HEK293 (cell line): Measurements from ENCODE around the gene TOR2A.

Experiments
- CTCF ChIA-PET: fragments of 350-600 bp; formaldehyde crosslinking; extraction: SDS; loops from one replicate; lab custom pipeline; 2021; ENCODE audit warnings: antibody characterized with exemption; lab: Yijun Ruan, JAX
- POLR2A ChIA-PET: fragments of 300-600 bp; formaldehyde crosslinking; extraction: SDS; loops from one replicate; lab custom pipeline; 2020; ENCODE audit warnings: antibody characterized with exemption, inconsistent platforms; lab: Yijun Ruan, JAX
- H3K27ac ChIP-seq: fragments of 200-500 bp; sonication (Bioruptor generic); 2 replicates; pipeline ENCODE4 v1.5.1; 2014; ENCODE audit warnings: low read depth, low read length, control low read depth, inconsistent platforms; ENCODE audit errors: extremely low read depth
- H3K36me3 ChIP-seq, 2 experiments: fragments of 200-500 bp in 1 of 2; sonication (Bioruptor generic) in 1 of 2; 1 replicate in 1 of 2; 2 replicates in 1 of 2; pipeline ENCODE4 v1.5.1; 2014 to 2017; ENCODE audit warnings: inconsistent platforms in 2 of 2, low read length in 2 of 2; ENCODE audit not compliant: control insufficient read depth in 2 of 2, insufficient read depth in 1 of 2
- H3K4me1 ChIP-seq: fragments of 200-500 bp; sonication (Bioruptor generic); 2 replicates; pipeline ENCODE4 v1.5.1; 2014; ENCODE audit warnings: mild to moderate bottlenecking, low read length, inconsistent platforms; ENCODE audit not compliant: control insufficient read depth, insufficient read depth
- H3K4me3 ChIP-seq: 2 replicates; pipeline ENCODE4 v1.5.1; 2011; ENCODE audit warnings: low read depth, mild to moderate bottlenecking, control low read depth, low read length, moderate library complexity
- H3K9me3 ChIP-seq: fragments of 200-500 bp; sonication (Bioruptor generic); 2 replicates; pipeline ENCODE4 v1.5.1; 2014; ENCODE audit warnings: low read depth, low read length, inconsistent platforms; ENCODE audit not compliant: control insufficient read depth, insufficient read depth
- IKZF3 ChIP-seq: fragments of 450-650 bp; IDR thresholded peaks from 2 replicates; pipeline ENCODE4 v1.5.0; 2018; ENCODE audit warnings: missing biosample characterization, mild to moderate bottlenecking, missing genetic modification characterization, moderate library complexity
- OVOL3 ChIP-seq: fragments of 450-650 bp; formaldehyde crosslinking; IDR thresholded peaks from 2 replicates; pipeline ENCODE4 v1.5.1; 2016; ENCODE audit warnings: missing biosample characterization, missing genetic modification characterization
- ZBTB6 ChIP-seq: fragments of 450-650 bp; formaldehyde crosslinking; IDR thresholded peaks from 2 replicates; pipeline ENCODE4 v1.5.1; 2017; ENCODE audit warnings: missing biosample characterization, missing genetic modification characterization
- ZNF121 ChIP-seq: fragments of 450-650 bp; formaldehyde crosslinking; IDR thresholded peaks from 2 replicates; pipeline ENCODE4 v1.5.1; 2016; ENCODE audit warnings: missing biosample characterization, missing genetic modification characterization
- ZNF138 ChIP-seq: fragments of 450-650 bp; formaldehyde crosslinking; IDR thresholded peaks from 2 replicates; pipeline ENCODE4 v1.5.1; 2016; ENCODE audit warnings: missing biosample characterization, missing genetic modification characterization, borderline replicate concordance
- ZNF23 ChIP-seq: fragments of 450-650 bp; formaldehyde crosslinking; IDR thresholded peaks from 2 replicates; pipeline ENCODE4 v1.5.1; 2016; ENCODE audit warnings: missing biosample characterization, missing genetic modification characterization, borderline replicate concordance
- ZNF324 ChIP-seq: fragments of 450-650 bp; formaldehyde crosslinking; IDR thresholded peaks from 2 replicates; pipeline ENCODE4 v1.5.1; 2016; ENCODE audit warnings: missing biosample characterization, missing genetic modification characterization
- ZNF585B ChIP-seq: fragments of 450-650 bp; formaldehyde crosslinking; IDR thresholded peaks from 2 replicates; pipeline ENCODE4 v1.5.1; 2016; ENCODE audit warnings: missing biosample characterization, missing genetic modification characterization
- ZNF610 ChIP-seq: fragments of 450-650 bp; formaldehyde crosslinking; IDR thresholded peaks from 2 replicates; pipeline ENCODE4 v1.5.1; 2016; ENCODE audit warnings: missing biosample characterization, missing genetic modification characterization, borderline replicate concordance
- ZNF624 ChIP-seq: fragments of 450-650 bp; formaldehyde crosslinking; IDR thresholded peaks from 2 replicates; pipeline ENCODE4 v1.5.1; 2017; ENCODE audit warnings: missing biosample characterization, missing genetic modification characterization
- ZNF677 ChIP-seq: fragments of 450-650 bp; IDR thresholded peaks from 2 replicates; pipeline ENCODE4 v1.5.0; 2018; ENCODE audit warnings: missing biosample characterization, mild to moderate bottlenecking, missing genetic modification characterization, moderate library complexity
- ZNF76 ChIP-seq: fragments of 450-650 bp; formaldehyde crosslinking; IDR thresholded peaks from 2 replicates; pipeline ENCODE4; 2016; ENCODE audit warnings: low read depth, missing biosample characterization, missing genetic modification characterization, borderline replicate concordance
- ZSCAN23 ChIP-seq: fragments of 450-650 bp; formaldehyde crosslinking; IDR thresholded peaks from 2 replicates; pipeline ENCODE4 v1.5.1; 2016; ENCODE audit warnings: missing biosample characterization, missing genetic modification characterization
- TF ChIP-seq, protein P1 (sequence below): fragments of 450-650 bp; formaldehyde crosslinking; IDR thresholded peaks from 2 replicates; pipeline ENCODE4 v1.5.0; 2017; ENCODE audit warnings: missing biosample characterization, missing genetic modification characterization, borderline replicate concordance
- TF ChIP-seq, protein P2 (sequence below): fragments of 450-650 bp; formaldehyde crosslinking; IDR thresholded peaks from 2 replicates; pipeline ENCODE4 v1.5.1; 2016; ENCODE audit warnings: missing biosample characterization, missing genetic modification characterization
- TF ChIP-seq, protein P3 (sequence below): fragments of 450-650 bp; formaldehyde crosslinking; IDR thresholded peaks from 2 replicates; pipeline ENCODE4 v1.5.1; 2016; ENCODE audit warnings: missing biosample characterization, missing genetic modification characterization
- TF ChIP-seq, protein P4 (sequence below): fragments of 450-650 bp; formaldehyde crosslinking; IDR thresholded peaks from 2 replicates; pipeline ENCODE4 v1.5.1; 2016; ENCODE audit warnings: missing biosample characterization, missing genetic modification characterization
- TF ChIP-seq, protein P5 (sequence below): fragments of 450-650 bp; formaldehyde crosslinking; IDR thresholded peaks from 2 replicates; pipeline ENCODE4 v1.5.1; 2017; ENCODE audit warnings: missing biosample characterization, missing genetic modification characterization

Gene TOR2A

DNA sequence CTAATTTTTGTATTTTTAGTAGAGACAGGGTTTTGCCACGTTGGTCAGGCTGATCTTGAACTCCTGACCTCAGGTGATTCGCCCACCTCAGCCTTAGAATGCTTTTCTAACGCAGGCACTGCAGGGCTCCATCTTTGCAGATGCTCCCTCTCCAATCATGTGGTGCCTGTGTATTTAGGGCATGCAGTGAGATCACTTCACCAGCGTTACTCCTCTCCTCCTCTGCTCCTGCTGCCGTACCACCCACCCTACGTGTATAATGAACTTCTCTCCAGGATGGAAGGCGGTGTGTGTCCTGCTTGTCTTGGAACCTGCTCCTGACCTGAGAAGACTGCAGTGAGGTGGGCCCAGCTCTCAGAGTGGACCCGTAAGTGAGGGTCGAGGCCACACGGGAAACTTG is 42.0 kb downstream of the TOR2A start (continued):
- TF ChIP-seq, protein P1, sequence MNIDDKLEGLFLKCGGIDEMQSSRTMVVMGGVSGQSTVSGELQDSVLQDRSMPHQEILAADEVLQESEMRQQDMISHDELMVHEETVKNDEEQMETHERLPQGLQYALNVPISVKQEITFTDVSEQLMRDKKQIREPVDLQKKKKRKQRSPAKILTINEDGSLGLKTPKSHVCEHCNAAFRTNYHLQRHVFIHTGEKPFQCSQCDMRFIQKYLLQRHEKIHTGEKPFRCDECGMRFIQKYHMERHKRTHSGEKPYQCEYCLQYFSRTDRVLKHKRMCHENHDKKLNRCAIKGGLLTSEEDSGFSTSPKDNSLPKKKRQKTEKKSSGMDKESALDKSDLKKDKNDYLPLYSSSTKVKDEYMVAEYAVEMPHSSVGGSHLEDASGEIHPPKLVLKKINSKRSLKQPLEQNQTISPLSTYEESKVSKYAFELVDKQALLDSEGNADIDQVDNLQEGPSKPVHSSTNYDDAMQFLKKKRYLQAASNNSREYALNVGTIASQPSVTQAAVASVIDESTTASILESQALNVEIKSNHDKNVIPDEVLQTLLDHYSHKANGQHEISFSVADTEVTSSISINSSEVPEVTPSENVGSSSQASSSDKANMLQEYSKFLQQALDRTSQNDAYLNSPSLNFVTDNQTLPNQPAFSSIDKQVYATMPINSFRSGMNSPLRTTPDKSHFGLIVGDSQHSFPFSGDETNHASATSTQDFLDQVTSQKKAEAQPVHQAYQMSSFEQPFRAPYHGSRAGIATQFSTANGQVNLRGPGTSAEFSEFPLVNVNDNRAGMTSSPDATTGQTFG (tag by site-specific recombination), result no peak
- TF ChIP-seq ZNF23, result no peak

GRCh38 chr9:127692071-127692470 is 43.0 kb downstream of the TOR2A start:
- CTCF ChIA-PET, result interaction anchor here (0.7 to 1.0 kb wide), 2 partner anchors 42 to 189 kb away, joined by 3 to 4 read pairs; no protein-coding TSS in a partner anchor
- Histone ChIP-seq H3K36me3 (peaks cover 0 to 36% of the 10 kb centered on the region in 2 experiments; a peak in 1 of 3 replicates), H3K4me3 (no peak overlapping the region), H3K4me1 (no peaks in the 10 kb centered on the region), H3K9me3 (no peaks in the 10 kb centered on the region), H3K27ac (no peak overlapping the region)
- POLR2A ChIA-PET, result no interaction called here
- no peak for TF ChIP-seq ZNF677 (tag by site-specific recombination)
- no peak for TF ChIP-seq ZNF76 (tag by site-specific recombination)
- TF ChIP-seq ZNF610, result no peak
- TF ChIP-seq ZNF138 (tag by site-specific recombination), result no peak
- TF ChIP-seq, protein P2, sequence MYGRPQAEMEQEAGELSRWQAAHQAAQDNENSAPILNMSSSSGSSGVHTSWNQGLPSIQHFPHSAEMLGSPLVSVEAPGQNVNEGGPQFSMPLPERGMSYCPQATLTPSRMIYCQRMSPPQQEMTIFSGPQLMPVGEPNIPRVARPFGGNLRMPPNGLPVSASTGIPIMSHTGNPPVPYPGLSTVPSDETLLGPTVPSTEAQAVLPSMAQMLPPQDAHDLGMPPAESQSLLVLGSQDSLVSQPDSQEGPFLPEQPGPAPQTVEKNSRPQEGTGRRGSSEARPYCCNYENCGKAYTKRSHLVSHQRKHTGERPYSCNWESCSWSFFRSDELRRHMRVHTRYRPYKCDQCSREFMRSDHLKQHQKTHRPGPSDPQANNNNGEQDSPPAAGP (tag by site-specific recombination), result no peak
- TF ChIP-seq OVOL3, result no peak
- TF ChIP-seq, protein P3, sequence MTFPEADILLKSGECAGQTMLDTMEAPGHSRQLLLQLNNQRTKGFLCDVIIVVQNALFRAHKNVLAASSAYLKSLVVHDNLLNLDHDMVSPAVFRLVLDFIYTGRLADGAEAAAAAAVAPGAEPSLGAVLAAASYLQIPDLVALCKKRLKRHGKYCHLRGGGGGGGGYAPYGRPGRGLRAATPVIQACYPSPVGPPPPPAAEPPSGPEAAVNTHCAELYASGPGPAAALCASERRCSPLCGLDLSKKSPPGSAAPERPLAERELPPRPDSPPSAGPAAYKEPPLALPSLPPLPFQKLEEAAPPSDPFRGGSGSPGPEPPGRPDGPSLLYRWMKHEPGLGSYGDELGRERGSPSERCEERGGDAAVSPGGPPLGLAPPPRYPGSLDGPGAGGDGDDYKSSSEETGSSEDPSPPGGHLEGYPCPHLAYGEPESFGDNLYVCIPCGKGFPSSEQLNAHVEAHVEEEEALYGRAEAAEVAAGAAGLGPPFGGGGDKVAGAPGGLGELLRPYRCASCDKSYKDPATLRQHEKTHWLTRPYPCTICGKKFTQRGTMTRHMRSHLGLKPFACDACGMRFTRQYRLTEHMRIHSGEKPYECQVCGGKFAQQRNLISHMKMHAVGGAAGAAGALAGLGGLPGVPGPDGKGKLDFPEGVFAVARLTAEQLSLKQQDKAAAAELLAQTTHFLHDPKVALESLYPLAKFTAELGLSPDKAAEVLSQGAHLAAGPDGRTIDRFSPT (tag by site-specific recombination), result no peak
- no peak for TF ChIP-seq ZSCAN23 (tag by site-specific recombination)
- no peak for TF ChIP-seq ZNF324
- TF ChIP-seq, protein P4, sequence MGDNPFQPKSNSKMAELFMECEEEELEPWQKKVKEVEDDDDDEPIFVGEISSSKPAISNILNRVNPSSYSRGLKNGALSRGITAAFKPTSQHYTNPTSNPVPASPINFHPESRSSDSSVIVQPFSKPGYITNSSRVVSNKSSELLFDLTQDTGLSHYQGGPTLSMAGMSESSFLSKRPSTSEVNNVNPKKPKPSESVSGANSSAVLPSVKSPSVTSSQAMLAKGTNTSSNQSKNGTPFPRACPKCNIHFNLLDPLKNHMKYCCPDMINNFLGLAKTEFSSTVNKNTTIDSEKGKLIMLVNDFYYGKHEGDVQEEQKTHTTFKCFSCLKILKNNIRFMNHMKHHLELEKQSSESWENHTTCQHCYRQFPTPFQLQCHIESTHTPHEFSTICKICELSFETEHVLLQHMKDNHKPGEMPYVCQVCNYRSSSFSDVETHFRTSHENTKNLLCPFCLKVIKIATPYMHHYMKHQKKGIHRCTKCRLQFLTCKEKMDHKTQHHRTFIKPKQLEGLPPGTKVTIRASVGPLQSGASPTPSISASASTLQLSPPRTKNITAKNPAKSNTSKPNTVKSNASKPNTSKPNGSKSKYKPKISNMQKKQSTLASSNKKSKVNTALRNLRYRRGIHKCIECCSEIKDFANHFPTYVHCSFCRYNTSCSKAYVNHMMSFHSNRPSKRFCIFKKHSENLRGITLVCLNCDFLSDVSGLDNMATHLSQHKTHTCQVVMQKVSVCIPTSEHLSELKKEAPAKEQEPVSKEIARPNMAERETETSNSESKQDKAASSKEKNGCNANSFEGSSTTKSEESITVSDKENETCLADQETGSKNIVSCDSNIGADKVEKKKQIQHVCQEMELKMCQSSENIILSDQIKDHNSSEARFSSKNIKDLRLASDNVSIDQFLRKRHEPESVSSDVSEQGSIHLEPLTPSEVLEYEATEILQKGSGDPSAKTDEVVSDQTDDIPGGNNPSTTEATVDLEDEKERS (tag by site-specific recombination), result no peak
- no peak for TF ChIP-seq ZNF121 (tag by site-specific recombination)
- TF ChIP-seq ZNF624 (tag by site-specific recombination), result no peak
- no peak for TF ChIP-seq ZNF585B
- TF ChIP-seq IKZF3 (tag by site-specific recombination), result no peak
- TF ChIP-seq, protein P5, sequence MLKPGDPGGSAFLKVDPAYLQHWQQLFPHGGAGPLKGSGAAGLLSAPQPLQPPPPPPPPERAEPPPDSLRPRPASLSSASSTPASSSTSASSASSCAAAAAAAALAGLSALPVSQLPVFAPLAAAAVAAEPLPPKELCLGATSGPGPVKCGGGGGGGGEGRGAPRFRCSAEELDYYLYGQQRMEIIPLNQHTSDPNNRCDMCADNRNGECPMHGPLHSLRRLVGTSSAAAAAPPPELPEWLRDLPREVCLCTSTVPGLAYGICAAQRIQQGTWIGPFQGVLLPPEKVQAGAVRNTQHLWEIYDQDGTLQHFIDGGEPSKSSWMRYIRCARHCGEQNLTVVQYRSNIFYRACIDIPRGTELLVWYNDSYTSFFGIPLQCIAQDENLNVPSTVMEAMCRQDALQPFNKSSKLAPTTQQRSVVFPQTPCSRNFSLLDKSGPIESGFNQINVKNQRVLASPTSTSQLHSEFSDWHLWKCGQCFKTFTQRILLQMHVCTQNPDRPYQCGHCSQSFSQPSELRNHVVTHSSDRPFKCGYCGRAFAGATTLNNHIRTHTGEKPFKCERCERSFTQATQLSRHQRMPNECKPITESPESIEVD (tag by site-specific recombination), result no peak
- no peak for TF ChIP-seq ZBTB6 (tag by site-specific recombination)
